Measurements from ENCODE around the gene ACO2.
A peak's percentile ranks its signal among the peaks of the same experiment; 100 is the strongest.

The ACO2 gene

GRCh38 chr22:41526830-41527799, 58.2 kb downstream of the ACO2 start:
- H3K36me3 Mint-ChIP-seq (ENCODE audit: low read depth): peaks cover 15% of the 10 kb centered on the region
- H3K27me3 Mint-ChIP-seq (ENCODE audit: low read depth): no peaks in the 10 kb centered on the region
- H3K9me3 Mint-ChIP-seq: no peaks in the 10 kb centered on the region
- peak overlapping the region; percentile 26 for H3K27ac Mint-ChIP-seq
- H3K4me3 Mint-ChIP-seq: no peak overlapping the region
- peak; percentile 35 for DNase-seq (ENCODE audit: low spot score)
- peaks cover 13% of the 10 kb centered on the region for H3K4me1 Mint-ChIP-seq (ENCODE audit: low read depth)

- H3K9me3 Mint-ChIP-seq: no peaks in the 10 kb centered on the region
- no peaks in the 10 kb centered on the region for H3K27me3 Mint-ChIP-seq (ENCODE audit: low read depth)
- H3K4me3 Mint-ChIP-seq: no peak overlapping the region
- H3K36me3 Mint-ChIP-seq (ENCODE audit: low read depth): peaks cover 14% of the 10 kb centered on the region
- no peak overlapping the region for H3K27ac Mint-ChIP-seq
- no peak for DNase-seq (ENCODE audit: low spot score)
- H3K4me1 Mint-ChIP-seq (ENCODE audit: low read depth): peaks cover 13% of the 10 kb centered on the region
Observed at GRCh38 chr22:41528132-41528766, 59.3 kb downstream of the ACO2 start.

GRCh38 chr22:41528938-41529561, 60.1 kb downstream of the ACO2 start:
- no peak for DNase-seq (ENCODE audit: low spot score)
- Mint-ChIP-seq H3K36me3 (ENCODE audit: low read depth) (peaks cover 17% of the 10 kb centered on the region), H3K4me3 (no peak overlapping the region), H3K27ac (no peak overlapping the region), H3K4me1 (ENCODE audit: low read depth) (peaks cover 13% of the 10 kb centered on the region), H3K27me3 (ENCODE audit: low read depth) (no peaks in the 10 kb centered on the region), H3K9me3 (no peaks in the 10 kb centered on the region)

GRCh38 chr22:41530890-41531714, 62.2 kb downstream of the ACO2 start:
- Mint-ChIP-seq H3K27ac (peak overlapping the region; percentile 36), H3K9me3 (no peaks in the 10 kb centered on the region), H3K4me3 (no peak overlapping the region), H3K36me3 (ENCODE audit: low read depth) (peaks cover 15% of the 10 kb centered on the region), H3K27me3 (ENCODE audit: low read depth) (no peaks in the 10 kb centered on the region), H3K4me1 (ENCODE audit: low read depth) (peaks cover 3% of the 10 kb centered on the region)
- no peak for DNase-seq (ENCODE audit: low spot score)

GRCh38 chr22:41531715-41532477, 63.0 kb downstream of the ACO2 start:
- Mint-ChIP-seq H3K4me3 (no peak overlapping the region), H3K9me3 (no peaks in the 10 kb centered on the region), H3K27me3 (ENCODE audit: low read depth) (no peaks in the 10 kb centered on the region), H3K27ac (no peak overlapping the region), H3K4me1 (ENCODE audit: low read depth) (no peaks in the 10 kb centered on the region), H3K36me3 (ENCODE audit: low read depth) (peaks cover 15% of the 10 kb centered on the region)
- DNase-seq (ENCODE audit: low spot score): no peak

GRCh38 chr22:41532908-41533825, 64.2 kb downstream of the ACO2 start:
- no peaks in the 10 kb centered on the region for H3K4me1 Mint-ChIP-seq (ENCODE audit: low read depth)
- no peak overlapping the region for H3K4me3 Mint-ChIP-seq
- H3K27me3 Mint-ChIP-seq (ENCODE audit: low read depth): no peaks in the 10 kb centered on the region
- no peak overlapping the region for H3K27ac Mint-ChIP-seq
- no peaks in the 10 kb centered on the region for H3K9me3 Mint-ChIP-seq
- peaks cover 12% of the 10 kb centered on the region for H3K36me3 Mint-ChIP-seq (ENCODE audit: low read depth)
- peak; percentile 56 for DNase-seq (ENCODE audit: low spot score)

- H3K27ac Mint-ChIP-seq: no peak overlapping the region
- no peaks in the 10 kb centered on the region for H3K27me3 Mint-ChIP-seq (ENCODE audit: low read depth)
- peaks cover 5% of the 10 kb centered on the region for H3K36me3 Mint-ChIP-seq (ENCODE audit: low read depth)
- no peaks in the 10 kb centered on the region for H3K9me3 Mint-ChIP-seq
- DNase-seq (ENCODE audit: low spot score): no peak
- no peak overlapping the region for H3K4me3 Mint-ChIP-seq
- H3K4me1 Mint-ChIP-seq (ENCODE audit: low read depth): no peaks in the 10 kb centered on the region
Observed at GRCh38 chr22:41534219-41534618, 65.3 kb downstream of the ACO2 start.

GRCh38 chr22:41535244-41535643, 66.3 kb downstream of the ACO2 start:
- Mint-ChIP-seq H3K27me3 (ENCODE audit: low read depth) (no peaks in the 10 kb centered on the region), H3K36me3 (ENCODE audit: low read depth) (peaks cover 11% of the 10 kb centered on the region), H3K4me3 (no peak overlapping the region), H3K9me3 (no peaks in the 10 kb centered on the region), H3K27ac (no peak overlapping the region), H3K4me1 (ENCODE audit: low read depth) (no peaks in the 10 kb centered on the region)
- DNase-seq (ENCODE audit: low spot score): no peak

GRCh38 chr22:41537203-41537602, 68.3 kb downstream of the ACO2 start:
- no peak for DNase-seq (ENCODE audit: low spot score)

GRCh38 chr22:41538583-41538982, 69.7 kb downstream of the ACO2 start:
- Mint-ChIP-seq H3K36me3 (ENCODE audit: low read depth) (peaks cover 8% of the 10 kb centered on the region), H3K27me3 (ENCODE audit: low read depth) (no peaks in the 10 kb centered on the region), H3K9me3 (no peaks in the 10 kb centered on the region), H3K4me1 (ENCODE audit: low read depth) (peaks cover 17% of the 10 kb centered on the region), H3K4me3 (no peak overlapping the region), H3K27ac (no peak overlapping the region)
- no peak for DNase-seq (ENCODE audit: low spot score)

More at GRCh38 chr22:41537203-41537602, 68.3 kb downstream of the ACO2 start:
- Mint-ChIP-seq H3K4me1 (ENCODE audit: low read depth) (peaks cover 7% of the 10 kb centered on the region), H3K4me3 (no peak overlapping the region), H3K27me3 (ENCODE audit: low read depth) (no peaks in the 10 kb centered on the region), H3K9me3 (no peaks in the 10 kb centered on the region), H3K27ac (no peak overlapping the region), H3K36me3 (ENCODE audit: low read depth) (peaks cover 11% of the 10 kb centered on the region)

GRCh38 chr22:41539146-41540005, 70.5 kb downstream of the ACO2 start:
- no peak overlapping the region for H3K27ac Mint-ChIP-seq
- no peaks in the 10 kb centered on the region for H3K9me3 Mint-ChIP-seq
- H3K27me3 Mint-ChIP-seq (ENCODE audit: low read depth): no peaks in the 10 kb centered on the region
- H3K36me3 Mint-ChIP-seq (ENCODE audit: low read depth): peaks cover 8% of the 10 kb centered on the region
- H3K4me1 Mint-ChIP-seq (ENCODE audit: low read depth): peaks cover 17% of the 10 kb centered on the region
- no peak for DNase-seq (ENCODE audit: low spot score)
- no peak overlapping the region for H3K4me3 Mint-ChIP-seq

GRCh38 chr22:41540006-41540315, 71.0 kb downstream of the ACO2 start:
- DNase-seq (ENCODE audit: low spot score): no peak
- H3K4me3 Mint-ChIP-seq: no peak overlapping the region
- no peak overlapping the region for H3K27ac Mint-ChIP-seq
- H3K4me1 Mint-ChIP-seq (ENCODE audit: low read depth): peaks cover 22% of the 10 kb centered on the region
- peaks cover 8% of the 10 kb centered on the region for H3K36me3 Mint-ChIP-seq (ENCODE audit: low read depth)
- peaks cover 2% of the 10 kb centered on the region for H3K27me3 Mint-ChIP-seq (ENCODE audit: low read depth)
- H3K9me3 Mint-ChIP-seq: no peaks in the 10 kb centered on the region

All from T-helper 2 cell treated with Interferon-gamma antibody and Interleukin-4, amounts not matched to agents 5 μg/mL and 100 μg/mL, for 36 hours (primary cell).